H1 (cell line): ENCODE data around the gene DLL4. TPM values are rescaled to one million over a fixed set of nuclear protein-coding genes. Genes with fewer than 3 reads are reported as not detected.

Experiments
- CTCF ChIA-PET: fragments of 300-600 bp; sonication (Branson Sonifier 250); formaldehyde crosslinking; loops from one replicate; lab custom pipeline; 2021; ENCODE audit not compliant: partially characterized antibody; lab: Charles Lee
- POLR2A ChIA-PET: fragments of 300-600 bp; sonication (Branson Sonifier 250); formaldehyde crosslinking; loops from one replicate; lab custom pipeline; 2021; ENCODE audit warnings: inconsistent platforms; ENCODE audit not compliant: partially characterized antibody; lab: Charles Lee
- DNase-seq, 2 experiments: peaks; one replicate each; pipeline versions ENCODE4 v3.0.0 to v3.0.0-alpha.2; 2010 to 2022; ENCODE audit warnings: low spot score in 2 of 2, low read depth in 1 of 2, mixed read lengths in 1 of 2
- FAIRE-seq: peaks from 2 replicates; lab custom pipeline; 2011; peaks lifted over from hg19 to GRCh38; lab: Jason Lieb, UNC
- H2AFZ ChIP-seq: 2 replicates; pipeline ENCODE4 v1.8.1; 2012; ENCODE audit warnings: low read length, inconsistent platforms
- H2AK5ac ChIP-seq: 2 replicates; pipeline ENCODE4 v1.6.1; 2013; ENCODE audit warnings: low read depth, low read length
- H2BK120ac ChIP-seq: replicated peaks from 2 replicates; pipeline ENCODE3; 2013; ENCODE audit warnings: low read depth, low read length, inconsistent platforms
- H2BK12ac ChIP-seq: 2 replicates; pipeline ENCODE4 v1.6.1; 2013; ENCODE audit warnings: low read depth, low read length
- H2BK15ac ChIP-seq: 2 replicates; pipeline ENCODE4 v1.6.1; 2013; ENCODE audit warnings: low read length
- H2BK20ac ChIP-seq: 2 replicates; pipeline ENCODE4 v1.6.1; 2013; ENCODE audit warnings: low read length
- H2BK5ac ChIP-seq: 2 replicates; pipeline ENCODE4 v1.6.1; 2013; ENCODE audit warnings: low read depth, low read length
- H3K14ac ChIP-seq: 2 replicates; pipeline ENCODE4 v1.6.1; 2013; ENCODE audit warnings: inconsistent platforms; ENCODE audit not compliant: insufficient read length
- H3K18ac ChIP-seq: 2 replicates; pipeline ENCODE4 v1.6.1; 2013; ENCODE audit warnings: low read length; ENCODE audit errors: extremely low read depth
- H3K23ac ChIP-seq: 2 replicates; pipeline ENCODE4 v1.6.1; 2013; ENCODE audit warnings: inconsistent platforms; ENCODE audit not compliant: insufficient read length
- H3K23me2 ChIP-seq: 2 replicates; pipeline ENCODE4 v1.6.1; 2013; ENCODE audit warnings: low read depth, low read length
- H3K27ac ChIP-seq: 2 replicates; pipeline ENCODE4 v1.6.1; 2011; ENCODE audit warnings: low read depth, low read length, inconsistent platforms
- H3K27me3 ChIP-seq, 4 experiments: replicated peaks in 1 of 4; 1 replicate in 1 of 4; 2 replicates in 3 of 4; pipeline versions ENCODE4 v1.6.1 to v1.8.1; 2011 to 2013; ENCODE audit warnings: low read length in 3 of 4, mild to moderate bottlenecking in 3 of 4, inconsistent platforms in 2 of 4, mixed read lengths in 2 of 4, moderate library complexity in 1 of 4; ENCODE audit not compliant: control insufficient read depth in 3 of 4, insufficient read depth in 3 of 4; ENCODE audit errors: extremely low read depth in 1 of 4
- H3K36me3 ChIP-seq, 4 experiments: 2 replicates each; pipeline versions ENCODE4 v1.6.1 to v1.8.1; 2011 to 2013; ENCODE audit warnings: mild to moderate bottlenecking in 4 of 4, low read length in 3 of 4, moderate library complexity in 2 of 4, control low read depth in 1 of 4, inconsistent platforms in 1 of 4; ENCODE audit not compliant: insufficient read depth in 4 of 4, control insufficient read depth in 2 of 4
- H3K4ac ChIP-seq: replicated peaks from 2 replicates; pipeline ENCODE3; 2013; ENCODE audit warnings: low read length, low read depth, mixed read lengths, inconsistent platforms; ENCODE audit not compliant: insufficient read length
- H3K4me1 ChIP-seq, 4 experiments: replicated peaks in 1 of 4; 1 replicate in 1 of 4; 2 replicates in 3 of 4; pipeline versions ENCODE4 v1.6.1 to v1.8.1; 2011 to 2013; ENCODE audit warnings: low read length in 3 of 4, inconsistent platforms in 2 of 4, mixed read lengths in 1 of 4; ENCODE audit not compliant: insufficient read depth in 4 of 4, control insufficient read depth in 3 of 4
- H3K4me2 ChIP-seq, 2 experiments: 2 replicates each; pipeline versions ENCODE4 v1.6.1 to v1.8.1; 2011 to 2013; ENCODE audit warnings: low read depth in 2 of 2, low read length in 2 of 2, control low read depth in 1 of 2, inconsistent platforms in 1 of 2, mild to moderate bottlenecking in 1 of 2; ENCODE audit not compliant: insufficient read depth in 1 of 2
- H3K4me3 ChIP-seq, 4 experiments: fragments of 200-600, 300-600 bp in 1 of 4; sonication (generic), shearing (Covaris generic), sonication (Bioruptor Twin) in 1 of 4; 2 replicates each; pipeline versions ENCODE4 v1.5.1 to v1.8.1; 2011 to 2016; ENCODE audit warnings: low read length in 4 of 4, low read depth in 3 of 4, control low read depth in 2 of 4, inconsistent platforms in 2 of 4, mild to moderate bottlenecking in 2 of 4, mixed read lengths in 1 of 4, moderate library complexity in 1 of 4; ENCODE audit not compliant: insufficient read depth in 2 of 4; ENCODE audit errors: extremely low read depth in 1 of 4
- H3K56ac ChIP-seq: replicated peaks from 2 replicates; pipeline ENCODE3; 2013; ENCODE audit warnings: low read depth, mild to moderate bottlenecking, mixed read lengths, low read length, inconsistent platforms; ENCODE audit not compliant: insufficient read length
- H3K79me1 ChIP-seq: 2 replicates; pipeline ENCODE4 v1.6.1; 2013; ENCODE audit warnings: low read depth, low read length, control low read depth
- H3K79me2 ChIP-seq, 2 experiments: 2 replicates each; pipeline versions ENCODE4 v1.6.1 to v1.8.1; 2012 to 2013; ENCODE audit warnings: low read length in 2 of 2, mild to moderate bottlenecking in 2 of 2, inconsistent platforms in 1 of 2; ENCODE audit not compliant: insufficient read depth in 2 of 2, control insufficient read depth in 1 of 2
- H3K9ac ChIP-seq, 4 experiments: replicated peaks in 1 of 4; 1 replicate in 1 of 4; 2 replicates in 3 of 4; pipeline versions ENCODE4 v1.6.1 to v1.8.1; 2011 to 2013; ENCODE audit warnings: low read depth in 3 of 4, low read length in 3 of 4, control low read depth in 2 of 4, mild to moderate bottlenecking in 2 of 4, moderate library complexity in 2 of 4, inconsistent platforms in 1 of 4; ENCODE audit errors: extremely low read depth in 1 of 4
- H3K9me3 ChIP-seq, 2 experiments: 2 replicates each; pipeline versions ENCODE4 v1.6.1 to v1.8.1; 2012 to 2013; ENCODE audit warnings: mild to moderate bottlenecking in 2 of 2, moderate library complexity in 2 of 2, control low read depth in 1 of 2, inconsistent platforms in 1 of 2, low read depth in 1 of 2, low read length in 1 of 2, mixed read lengths in 1 of 2; ENCODE audit not compliant: insufficient read depth in 2 of 2
- H4K20me1 ChIP-seq, 2 experiments: replicated peaks in 1 of 2; 2 replicates each; pipeline versions ENCODE3 to v1.8.1; 2011 to 2013; ENCODE audit warnings: inconsistent platforms in 2 of 2, low read length in 2 of 2, mild to moderate bottlenecking in 1 of 2; ENCODE audit not compliant: insufficient read depth in 2 of 2, control insufficient read depth in 1 of 2
- H4K5ac ChIP-seq: 2 replicates; pipeline ENCODE4 v1.6.1; 2013; ENCODE audit warnings: low read length, low read depth, mixed read lengths, inconsistent platforms; ENCODE audit not compliant: insufficient read length
- H4K8ac ChIP-seq: 2 replicates; pipeline ENCODE4 v1.8.0; 2013; ENCODE audit warnings: mild to moderate bottlenecking, moderate library complexity, low read length, inconsistent platforms; ENCODE audit not compliant: insufficient read depth; ENCODE audit errors: extremely low read depth
- H4K91ac ChIP-seq: replicated peaks from 2 replicates; pipeline ENCODE3; 2013; ENCODE audit warnings: low read length, mixed read lengths, inconsistent platforms; ENCODE audit not compliant: insufficient read length
- KDM1A ChIP-seq: fragments of 200-600, 300-600 bp; sonication (generic); IDR thresholded peaks from 2 replicates; pipeline ENCODE4 v1.7.1; 2016; ENCODE audit warnings: mild to moderate bottlenecking, low read length, borderline replicate concordance
- SUZ12 ChIP-seq: fragments of 200-600 bp; sonication (generic); IDR thresholded peaks from 2 replicates; pipeline ENCODE4 v1.6.1; 2012; ENCODE audit warnings: mild to moderate bottlenecking, inconsistent platforms, low read length, moderate library complexity, mixed read lengths
- WGBS, 2 experiments: shearing (Covaris generic) in 1 of 2; methylation state at CpG; one replicate each; pipeline versions ENCODE4 v1.1.6 to v1.1.7; 2013 to 2015; ENCODE audit warnings: low lambda C conversion rate in 2 of 2, mixed read lengths in 2 of 2, inconsistent platforms in 1 of 2, low coverage in 1 of 2, missing lambda C conversion rate in 1 of 2; ENCODE audit not compliant: insufficient replicate concordance in 2 of 2, insufficient coverage in 1 of 2, insufficient read length in 1 of 2; ENCODE audit errors: extremely low coverage in 1 of 2, missing lambda C conversion rate in 1 of 2; 5-methylcytosine and 5-hydroxymethylcytosine counted together
- polyA plus RNA-seq, 7 experiments: library from polyadenylated mRNA; depleted of rRNA in 3 of 7; stranded (reverse) in 5 of 7; unstranded in 2 of 7; fragments of >200 nt in 5 of 7; fragments of 200-250 nt in 2 of 7; gene quantifications; 1 replicate in 5 of 7; 2 replicates in 1 of 7; 4 replicates in 1 of 7; pipeline versions ENCODE4 v1.2.1 to v1.2.3, GENCODE V29; 2011 to 2013; ENCODE audit warnings: missing spikeins in 2 of 7, mixed read lengths in 2 of 7
- total RNA-seq: library from RNA; stranded (reverse); fragmentation: NEBNext Ultra II Directional; extraction: Animal tissue kit (Norgen Biotek cat#: 25700); gene quantifications from 2 replicates; pipeline ENCODE4 v1.2.1, GENCODE V29; 2021

DLL4 gene
- total and polyA plus RNA-seq, 2 of the 8 experiments (the other 6 are each of a cell fraction or from before 2014, with no cell fraction given) = 0.23 to 0.60 TPM

DNA sequence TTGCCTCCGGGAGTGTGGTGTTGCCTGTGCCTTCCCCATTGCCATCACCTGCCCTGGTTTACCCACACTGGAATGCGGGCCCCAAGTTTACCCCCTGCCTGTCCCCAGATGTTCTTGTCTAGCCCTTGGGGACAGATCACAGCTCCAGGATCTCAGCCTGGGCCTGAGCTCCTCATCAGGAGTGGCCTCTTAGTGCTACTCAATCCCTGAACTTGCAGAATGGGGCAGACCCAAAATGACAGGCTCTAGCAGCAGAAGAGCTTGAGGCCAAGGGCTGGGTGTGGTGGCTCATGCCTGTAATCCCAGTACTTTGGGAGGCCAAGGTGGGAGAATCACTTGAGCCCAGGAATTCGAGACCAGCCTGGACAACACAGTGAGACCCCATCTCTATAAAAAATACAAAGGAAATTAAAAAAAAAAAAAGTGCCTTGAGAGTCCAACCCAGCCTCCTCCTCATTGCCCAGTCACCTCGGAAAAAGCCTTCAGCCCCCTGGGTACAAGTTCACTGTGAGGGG is 28.0 kb downstream of the DLL4 start:
- no peak overlapping the region for H3K27ac ChIP-seq
- 92% methylated on average over 4 of the region's 4 CpGs; no CpG with 5 or more reads in 1 of the 2 experiments for WGBS, 2 experiments

More for the DNA sequence above, 28.0 kb downstream of the DLL4 start:
- H3K79me2 ChIP-seq = peaks cover 0 to 28% of the 10 kb centered on the region in 2 experiments; a peak in 2 of 4 replicates
- no peak overlapping the region for H2BK12ac ChIP-seq
- H3K4me3 ChIP-seq = no peak overlapping the region
- H3K18ac ChIP-seq = no peak overlapping the region
- FAIRE-seq = no peak
- no peak overlapping the region for H3K9ac ChIP-seq
- no peak overlapping the region; a peak in 1 of 4 replicates for H3K4me2 ChIP-seq
- H3K56ac ChIP-seq = no peak overlapping the region
- H3K9me3 ChIP-seq = no peaks in the 10 kb centered on the region
- no peak overlapping the region for H2BK5ac ChIP-seq
- DNase-seq = no peak
- no peak overlapping the region for H3K14ac ChIP-seq
- TF ChIP-seq SUZ12 = no peak
- 0 out of 2 replicates have a peak, but pooled peaks have one; percentile 45 for TF ChIP-seq KDM1A
- TF ChIP-seq, all 59 proteins: peak for 1
- Histone ChIP-seq H3K36me3 (peaks cover 8 to 33% (median 12%) of the 10 kb centered on the region in 4 experiments), H3K23ac (no peak overlapping the region), H2BK15ac (no peak overlapping the region), H3K27me3 (no peaks in the 10 kb centered on the region), H3K4ac (no peak overlapping the region), H4K20me1 (peaks cover 0 to 12% of the 10 kb centered on the region in 2 experiments), H4K8ac (peak overlapping the region; percentile 64; the same call in 1 of the 2 replicates), H2BK120ac (no peak overlapping the region), H3K23me2 (peaks cover 10% of the 10 kb centered on the region), H3K79me1 (no peaks in the 10 kb centered on the region; the same call in 1 of the 2 replicates), H2AK5ac (no peak overlapping the region), H3K4me1 (peaks cover 1 to 11% (median 8%) of the 10 kb centered on the region in 4 experiments; a peak in 6 of 7 replicates), H2BK20ac (no peak overlapping the region), H4K5ac (no peak overlapping the region), H4K91ac (no peak overlapping the region), H2AFZ (no peak overlapping the region)
- POLR2A ChIA-PET = interaction anchor here (0.6 to 43.8 kb wide), 16 partner anchors 5 to 1266 kb away, joined by 3 to 1505 read pairs (median 5); partner anchors contain the start of genes CHAC1, DLL4, NUSAP1 and OIP5
- CTCF ChIA-PET = interaction anchor here (1.1 to 4.7 kb wide), 5 partner anchors 15 to 62 kb away, joined by 3 to 48 read pairs (median 13); partner anchors contain the start of gene DLL4
